ENCODE measurements around the gene SPINK4.

The SPINK4 gene

DNA sequence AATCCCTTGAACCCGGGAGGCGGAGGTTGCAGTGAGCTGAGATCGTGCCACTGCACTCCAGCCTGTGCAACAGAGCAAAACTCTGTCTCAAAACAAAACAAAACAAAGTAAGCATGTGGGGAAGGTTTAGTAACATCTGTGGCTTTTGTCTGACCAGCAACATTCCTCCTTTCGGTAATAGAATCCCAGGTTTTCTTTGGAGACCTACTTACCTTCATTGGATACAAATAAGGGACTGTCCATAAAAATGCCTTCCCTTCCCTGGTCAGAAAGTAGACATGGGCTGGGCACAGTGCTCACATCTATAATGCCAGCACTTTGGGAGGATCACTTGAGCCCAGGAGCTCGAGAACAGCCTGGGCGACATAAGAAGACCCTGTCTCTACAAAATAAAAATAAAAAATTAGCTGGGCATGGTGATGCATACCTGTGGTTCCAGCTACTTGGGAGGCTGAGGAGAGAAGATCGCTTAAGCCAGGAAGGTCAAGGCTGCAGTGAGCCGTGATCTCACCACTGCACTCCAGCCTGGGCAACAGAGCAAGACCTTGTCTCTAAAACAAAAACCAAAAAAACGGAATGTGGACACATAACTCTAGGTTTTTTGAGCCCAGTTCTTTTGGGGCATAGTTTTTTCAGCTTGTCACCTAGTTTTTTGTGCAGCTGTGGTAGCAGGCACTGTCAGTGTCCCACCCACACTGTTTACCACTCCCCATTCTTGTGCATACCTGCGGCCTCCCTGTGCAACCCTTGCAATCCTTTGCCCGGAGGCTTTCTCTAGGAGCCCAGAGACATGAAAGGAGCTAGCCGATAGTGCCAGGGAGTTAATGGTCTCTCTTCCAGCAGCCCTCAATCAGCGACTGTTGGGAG lies 9.0 kb upstream of the SPINK4 start:
- DNase-seq: no peak

GRCh38 chr9:33231623-33231942 lies 8.4 kb upstream of the SPINK4 start:
- no peak for DNase-seq

DNA sequence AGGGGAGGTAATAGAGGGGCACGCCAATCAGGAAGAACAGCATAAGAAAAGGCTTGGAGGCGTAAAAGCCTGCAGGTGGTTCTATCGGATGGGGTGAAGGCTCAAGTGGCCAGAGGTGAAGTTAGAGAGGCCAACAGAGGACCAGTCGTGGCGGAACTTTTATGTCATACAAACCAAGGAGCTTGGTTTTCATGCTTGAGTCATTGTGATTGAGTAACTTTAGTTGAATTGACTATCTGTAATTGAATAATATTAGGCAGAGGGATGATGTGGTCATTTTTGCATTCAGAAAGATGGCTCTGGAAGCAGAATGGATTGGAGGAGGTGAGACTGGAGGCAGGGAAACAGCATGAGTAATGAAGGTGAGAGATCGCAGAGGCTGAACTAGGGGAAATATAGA lies 7.2 kb upstream of the SPINK4 start:
- DNase-seq: no peak

- no peak for DNase-seq
Measured at GRCh38 chr9:33233626-33234342, 6.2 kb upstream of the SPINK4 start.

- DNase-seq: no peak
Measured at GRCh38 chr9:33234511-33235467, 5.2 kb upstream of the SPINK4 start.

DNA sequence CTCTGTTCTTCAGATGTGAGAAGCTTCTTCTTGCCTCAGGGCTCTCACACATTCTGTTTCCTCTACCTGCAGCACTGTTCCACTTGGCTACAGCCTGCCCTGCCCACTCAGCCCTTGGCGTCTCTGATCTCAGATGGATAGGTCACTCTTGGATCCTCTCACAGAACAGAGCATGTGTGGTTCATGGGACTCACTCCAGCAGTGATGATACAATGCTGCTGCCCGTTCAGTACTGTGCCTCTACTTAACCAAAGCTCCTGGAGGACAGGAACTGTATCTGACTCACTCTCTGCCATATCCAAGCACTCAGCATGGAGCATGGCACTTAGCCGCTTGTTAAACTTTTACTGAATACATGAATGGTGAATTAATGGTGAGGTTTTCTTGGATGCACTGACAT lies 3.4 kb upstream of the SPINK4 start:
- DNase-seq: no peak

DNA sequence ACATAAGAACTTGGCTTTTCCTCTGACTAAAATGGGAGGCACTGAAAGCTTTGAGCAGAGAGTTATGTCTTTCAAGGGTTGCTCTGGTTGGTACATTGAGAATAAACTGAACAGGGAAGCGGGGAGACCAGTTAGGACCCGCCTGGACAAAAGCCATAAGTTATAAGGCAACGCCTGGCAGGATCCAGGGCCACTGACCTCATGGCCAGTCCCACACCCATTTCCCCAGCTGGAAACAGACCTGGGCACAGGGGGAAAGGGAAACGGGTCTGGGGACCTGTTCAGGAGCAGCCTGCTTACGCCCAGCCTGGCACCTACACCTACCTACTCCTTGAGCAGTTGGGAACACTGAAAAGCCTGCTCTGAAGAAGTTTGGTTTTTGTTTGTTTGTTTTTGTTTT lies 1.3 kb downstream of the SPINK4 start:
- no peak for DNase-seq

- no peak for DNase-seq
Measured at GRCh38 chr9:33242609-33243134, 2.7 kb downstream of the SPINK4 start.

DNA sequence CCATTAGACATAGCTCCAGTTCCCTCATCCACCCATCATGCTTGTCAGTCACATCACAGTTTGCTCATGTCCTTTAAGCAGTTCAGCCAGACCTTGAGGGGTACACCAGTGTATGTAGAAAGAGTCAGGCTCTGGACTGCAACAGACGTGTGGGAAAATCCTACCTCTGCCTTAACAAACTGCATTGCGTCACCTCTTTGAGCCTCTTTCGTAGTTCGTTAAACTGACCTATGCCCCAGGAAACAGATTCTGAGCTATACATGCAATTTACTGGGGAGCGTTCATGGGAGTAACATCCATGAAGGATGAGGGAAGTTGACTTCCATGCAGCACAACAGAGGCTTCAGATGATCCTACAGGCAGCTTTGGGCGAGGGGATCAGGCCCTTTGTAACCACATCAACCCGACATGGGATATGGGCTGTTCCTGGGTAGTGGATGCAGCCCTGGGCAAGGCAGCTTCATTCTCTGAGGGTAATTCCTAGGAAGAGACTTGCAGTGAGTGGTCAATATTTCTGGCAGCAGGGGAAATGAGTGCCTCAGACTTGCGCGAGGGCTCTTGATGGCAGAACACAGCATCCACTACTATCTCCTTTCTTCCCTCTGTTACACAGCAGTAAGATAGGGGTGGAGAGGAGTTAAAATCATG lies 4.3 kb downstream of the SPINK4 start:
- no peak for DNase-seq

DNA sequence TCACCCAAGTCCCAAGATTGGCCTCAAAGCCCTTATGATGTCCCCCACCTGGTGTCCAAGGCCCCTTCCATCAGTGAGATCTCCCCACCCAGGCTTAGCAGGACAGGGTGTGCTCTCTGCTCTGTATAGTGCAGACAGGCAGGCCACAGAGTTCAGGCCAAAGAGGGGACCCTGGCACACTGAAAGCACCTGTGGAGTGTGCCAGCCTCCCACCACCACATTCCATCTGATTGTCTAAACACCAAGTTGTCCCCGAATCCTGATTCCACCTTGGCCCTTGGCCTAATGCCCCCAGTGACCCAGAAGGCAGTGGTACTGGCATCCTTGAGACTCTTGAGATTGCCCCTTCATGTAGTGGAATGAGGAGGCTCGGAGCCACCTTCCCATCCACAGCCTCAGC lies 5.4 kb downstream of the SPINK4 start:
- no peak for DNase-seq

- no peak for DNase-seq
Measured at GRCh38 chr9:33246269-33246860, 6.4 kb downstream of the SPINK4 start.

GRCh38 chr9:33248606-33249005 lies 8.6 kb downstream of the SPINK4 start:
- no peak for DNase-seq

DNA sequence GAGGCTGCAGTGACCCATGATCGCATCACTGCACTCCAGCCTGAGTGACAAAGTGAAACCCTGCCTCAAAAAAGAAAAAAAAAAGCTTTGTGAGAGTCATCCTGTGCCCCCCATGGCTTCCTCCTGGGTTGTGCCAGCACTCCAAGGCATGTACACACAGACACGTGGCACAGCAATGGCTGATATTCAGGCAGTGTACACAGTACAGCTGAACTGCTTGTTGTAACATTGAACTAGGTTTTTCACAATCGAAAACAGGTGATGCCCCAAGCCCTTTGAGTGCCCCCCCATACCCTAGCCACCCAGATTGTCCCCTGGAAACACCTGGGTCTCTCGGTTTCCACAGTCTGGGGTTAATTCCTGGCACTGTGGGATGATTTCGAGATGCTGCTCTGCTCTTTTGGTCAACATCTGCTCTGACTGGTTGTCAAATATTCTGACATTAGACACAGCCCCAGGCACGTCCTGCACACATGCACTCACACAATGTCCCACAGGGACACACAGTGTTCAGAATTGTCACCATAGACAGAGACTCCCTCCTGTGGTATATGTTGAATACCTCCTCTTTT lies 9.2 kb downstream of the SPINK4 start:
- DNase-seq: no peak

GRCh38 chr9:33249983-33250382 lies 10.0 kb downstream of the SPINK4 start:
- no peak for DNase-seq

DNA sequence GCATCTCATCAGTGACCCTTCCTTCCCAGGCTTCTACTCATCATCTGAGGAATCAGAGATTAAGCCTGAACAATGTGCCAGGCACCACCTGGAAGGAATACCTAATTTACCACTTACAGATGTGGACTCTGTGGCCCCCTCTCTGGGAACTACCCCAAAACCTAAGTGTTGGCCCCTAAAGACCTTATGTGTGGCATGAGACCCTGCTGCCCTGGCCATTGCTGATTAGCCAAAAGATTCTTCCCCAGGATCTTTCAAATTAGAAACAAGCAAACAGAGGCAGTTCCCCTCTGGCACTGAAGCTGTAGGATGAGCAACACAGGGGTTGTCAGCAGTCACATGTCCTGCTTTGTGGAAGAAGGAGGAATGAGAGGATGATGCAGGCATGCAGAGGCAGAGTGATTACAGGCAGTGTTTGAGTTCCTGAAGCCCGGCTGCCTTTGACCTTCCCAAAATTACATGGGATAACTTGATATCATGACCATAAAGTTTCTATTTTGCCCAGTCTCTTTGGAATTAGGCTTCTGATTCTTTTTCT lies 10.6 kb downstream of the SPINK4 start:
- DNase-seq: no peak

GRCh38 chr9:33254211-33254610 lies 14.2 kb downstream of the SPINK4 start:
- DNase-seq: no peak

DNA sequence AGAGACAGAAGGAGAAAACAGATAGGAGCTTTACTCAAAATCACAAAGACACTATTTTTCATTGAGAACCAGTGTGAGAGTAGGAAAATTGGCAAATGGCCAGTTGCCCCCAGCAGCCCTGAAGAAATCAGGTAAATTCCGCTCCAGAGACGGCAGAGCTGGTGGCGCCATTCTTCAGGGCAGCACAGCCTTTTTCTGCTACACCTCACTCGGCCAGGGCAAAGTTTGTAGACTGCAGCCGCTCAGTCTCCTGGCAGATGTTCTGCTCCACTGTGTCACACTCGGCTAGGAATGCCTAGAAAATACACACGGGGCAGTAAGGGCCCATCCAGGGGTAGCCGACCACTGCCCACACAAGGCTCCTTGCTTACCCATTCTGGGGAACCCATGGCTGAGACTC lies 15.0 kb downstream of the SPINK4 start:
- no peak for DNase-seq

DNA sequence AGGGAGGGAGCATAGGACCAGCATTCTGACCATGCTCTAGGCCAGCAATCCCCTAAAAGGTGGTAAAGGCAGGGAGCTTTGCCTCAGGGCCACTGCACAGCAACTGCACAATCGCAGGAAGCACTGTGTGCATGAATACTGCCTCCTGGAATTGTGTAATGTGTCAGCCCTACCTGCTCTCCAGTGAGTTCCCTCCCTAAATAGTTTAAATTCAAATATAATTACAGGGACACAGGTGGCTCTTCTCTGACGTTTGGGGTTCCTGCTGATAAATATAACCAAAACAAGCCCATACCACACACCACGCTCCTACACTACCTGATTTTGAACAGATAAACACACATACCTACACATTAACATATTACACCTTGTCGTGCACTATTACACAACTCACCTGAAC lies 15.5 kb downstream of the SPINK4 start:
- DNase-seq: no peak

GRCh38 chr9:33256236-33256635 lies 16.3 kb downstream of the SPINK4 start:
- DNase-seq: no peak

- no peak for DNase-seq
Measured at GRCh38 chr9:33257276-33257675, 17.3 kb downstream of the SPINK4 start.

- DNase-seq: no peak
Measured at GRCh38 chr9:33260372-33260771, 20.4 kb downstream of the SPINK4 start.
